K562 (cell line): ENCODE measurements around the gene DBP. TPM values are rescaled to one million over a fixed set of nuclear protein-coding genes. Genes with fewer than 3 reads are reported as not detected.

Source experiments
- CBX2 ChIP-seq: fragments of 200-600 bp; sonication (generic); IDR thresholded peaks from one replicate; pipeline ENCODE4 v1.6.1; 2012; ENCODE audit warnings: mild to moderate bottlenecking, low read length, inconsistent platforms; ENCODE audit not compliant: insufficient read depth, poor library complexity, severe bottlenecking
- FIP1L1 ChIP-seq: fragments of 200-400 bp; formaldehyde crosslinking; IDR thresholded peaks from 2 replicates; pipeline ENCODE4 v1.6.1; 2018; ENCODE audit warnings: mild to moderate bottlenecking, low read depth, low read length; ENCODE audit not compliant: poor library complexity, severe bottlenecking
- GABPB1 ChIP-seq: sonication (generic); formaldehyde crosslinking; IDR thresholded peaks from 2 replicates; pipeline ENCODE4 v1.8.0; 2022; ENCODE audit warnings: mild to moderate bottlenecking, missing genetic modification reagents
- HMG20A ChIP-seq: fragments of 450-650 bp; formaldehyde crosslinking; conservative IDR thresholded peaks from 2 replicates; pipeline ENCODE4 v1.4.0; 2020; ENCODE audit warnings: mild to moderate bottlenecking, mixed read lengths
- MYBL2 ChIP-seq, 2 experiments: fragments of 450-650 bp in 1 of 2; sonication (generic) in 1 of 2; formaldehyde crosslinking in 1 of 2; IDR thresholded peaks; 2 replicates each; pipeline versions ENCODE4 v1.6.1 to v1.8.1; 2017 to 2022; ENCODE audit warnings: borderline replicate concordance in 1 of 2, inconsistent platforms in 1 of 2, low read depth in 1 of 2, mild to moderate bottlenecking in 1 of 2, missing genetic modification reagents in 1 of 2, moderate library complexity in 1 of 2
- NR4A1 ChIP-seq, 2 experiments: fragments of 250-450 bp in 1 of 2; fragments of 450-650 bp in 1 of 2; sonication (Bioruptor Pico) in 1 of 2; IDR thresholded peaks; 2 replicates each; pipeline versions ENCODE4 v1.4.0 to v1.6.1; 2016 to 2020; ENCODE audit warnings: mild to moderate bottlenecking in 2 of 2, missing compliant biosample characterization in 1 of 2, missing genetic modification characterization in 1 of 2, moderate library complexity in 1 of 2
- RFX1 ChIP-seq: fragments of 450-650 bp; IDR thresholded peaks from 2 replicates; pipeline ENCODE4 v1.6.1; 2016; ENCODE audit warnings: mild to moderate bottlenecking, moderate library complexity
- STAG1 ChIP-seq: sonication (generic); formaldehyde crosslinking; IDR thresholded peaks from 2 replicates; pipeline ENCODE4 v1.5.0; 2020; ENCODE audit warnings: missing genetic modification reagents, borderline replicate concordance
- TSC22D4 ChIP-seq: fragments of 450-650 bp; IDR thresholded peaks from 2 replicates; pipeline ENCODE4 v1.6.1; 2016; ENCODE audit warnings: missing genetic modification characterization, missing biosample characterization, control low read depth
- ZFPM2 ChIP-seq: fragments of 250-450 bp; sonication (Bioruptor Pico); IDR thresholded peaks from 2 replicates; pipeline ENCODE4 v1.5.1; 2022; ENCODE audit warnings: mild to moderate bottlenecking
- ZNF76 ChIP-seq: fragments of 250-450 bp; sonication (Bioruptor Pico); IDR thresholded peaks from 2 replicates; pipeline ENCODE4 v1.4.0; 2020; ENCODE audit warnings: mild to moderate bottlenecking, moderate library complexity, borderline replicate concordance
- polyA plus RNA-seq, 8 experiments: library from polyadenylated mRNA; depleted of rRNA in 4 of 8; stranded (reverse) in 5 of 8; unstranded in 3 of 8; fragments of >200 nt; fragmentation: Nextera tagmentation in 2 of 8; fragmentation: Illumina TruSeq in 1 of 8; extraction: Ambion mirVana in 2 of 8; extraction: Trizol in 1 of 8; gene quantifications; 2 replicates each; pipeline versions ENCODE4 v1.2.1 to v1.2.3, GENCODE V29; 2011 to 2014; ENCODE audit warnings: inconsistent platforms in 1 of 8, missing spikeins in 1 of 8
- total RNA-seq, 7 experiments: library from RNA; depleted of rRNA in 6 of 7; stranded (reverse); fragments of >200 nt in 6 of 7; fragmentation: Illumina TruSeq in 2 of 7; extraction: Trizol in 2 of 7; gene quantifications; 2 replicates each; pipeline versions ENCODE4 v1.2.1 to v1.2.3, GENCODE V29; 2011 to 2021; ENCODE audit warnings: low replicate concordance in 1 of 7
- TF ChIP-seq, protein P1 (sequence below): conservative IDR thresholded peaks from 2 replicates; pipeline ENCODE4 v1.6.1; 2011; ENCODE audit warnings: low read depth, mild to moderate bottlenecking, low read length; ENCODE audit not compliant: control insufficient read depth
- TF ChIP-seq, protein P2 (sequence below): sonication (generic); formaldehyde crosslinking; IDR thresholded peaks from 2 replicates; pipeline ENCODE4 v1.8.0; 2023; ENCODE audit warnings: mild to moderate bottlenecking, missing genetic modification reagents

Gene DBP
- total and polyA plus RNA-seq, 9 of the 15 experiments (the other 6 are each of a cell fraction or from before 2014, with no cell fraction given), result 0.25 to 5.5 (median 1.8) TPM

DNA sequence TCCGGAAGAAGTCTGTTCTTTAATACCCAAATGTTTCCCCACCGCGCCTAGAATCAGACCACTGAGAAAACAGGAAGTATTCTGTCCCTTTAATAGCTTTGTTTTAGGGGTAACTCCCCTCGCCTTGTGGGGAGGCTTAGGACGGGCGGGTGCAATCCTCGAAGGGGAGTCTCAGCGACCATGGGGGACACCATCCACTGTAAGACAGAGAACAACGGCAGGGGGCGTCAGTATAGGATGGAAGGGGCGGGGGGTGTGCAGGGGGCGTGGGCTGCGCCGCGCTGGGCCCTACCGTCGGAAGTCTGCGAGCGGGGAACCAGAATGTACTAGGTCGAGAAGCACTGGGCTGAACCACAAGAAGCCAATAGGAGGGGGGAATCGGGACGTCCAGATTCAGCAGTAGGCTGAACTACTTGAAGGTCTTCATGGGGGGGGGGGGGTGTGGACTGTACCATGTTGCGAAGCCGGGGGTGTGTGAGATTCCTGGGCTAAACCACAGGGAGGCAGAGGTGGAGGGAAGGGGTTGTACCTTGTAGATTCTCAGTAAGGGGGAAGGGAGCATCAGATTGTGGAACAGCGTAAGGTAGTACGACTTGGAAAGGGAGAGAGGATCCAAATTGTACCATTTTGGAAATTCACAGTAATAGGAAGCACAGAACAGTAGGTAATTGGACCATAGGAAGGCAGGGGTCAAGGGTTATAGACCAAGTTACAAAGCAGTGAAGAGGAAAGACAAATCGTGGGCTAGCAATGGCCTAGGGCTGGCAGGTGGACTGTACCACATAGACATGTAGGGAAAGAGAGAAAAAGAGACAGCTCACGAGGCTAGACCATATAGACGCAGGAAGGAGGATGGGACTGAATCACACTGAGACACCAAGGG is 1.0 kb upstream of the DBP start (continued):
- no peak for TF ChIP-seq FIP1L1
- no peak for TF ChIP-seq CBX2
- no peak for TF ChIP-seq STAG1 (CRISPR knock-in tag)
- no peak for TF ChIP-seq NR4A1 (CRISPR knock-in tag; IDR thresholded peaks at IDR 0.05)
- TF ChIP-seq NR4A1 (tag; IDR thresholded peaks at IDR 0.05), result peak; percentile 60; the same call in 1 of the 2 replicates
- peak; percentile 16; the same call in 1 of the 2 replicates for TF ChIP-seq GABPB1 (CRISPR knock-in tag)
- no peak for TF ChIP-seq TSC22D4 (tag)
- no peak for TF ChIP-seq RFX1
- no peak for TF ChIP-seq ZNF76
- TF ChIP-seq HMG20A (CRISPR knock-in tag), result no peak
- TF ChIP-seq, protein P1, sequence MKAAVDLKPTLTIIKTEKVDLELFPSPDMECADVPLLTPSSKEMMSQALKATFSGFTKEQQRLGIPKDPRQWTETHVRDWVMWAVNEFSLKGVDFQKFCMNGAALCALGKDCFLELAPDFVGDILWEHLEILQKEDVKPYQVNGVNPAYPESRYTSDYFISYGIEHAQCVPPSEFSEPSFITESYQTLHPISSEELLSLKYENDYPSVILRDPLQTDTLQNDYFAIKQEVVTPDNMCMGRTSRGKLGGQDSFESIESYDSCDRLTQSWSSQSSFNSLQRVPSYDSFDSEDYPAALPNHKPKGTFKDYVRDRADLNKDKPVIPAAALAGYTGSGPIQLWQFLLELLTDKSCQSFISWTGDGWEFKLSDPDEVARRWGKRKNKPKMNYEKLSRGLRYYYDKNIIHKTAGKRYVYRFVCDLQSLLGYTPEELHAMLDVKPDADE, result no peak
- TF ChIP-seq, protein P2, sequence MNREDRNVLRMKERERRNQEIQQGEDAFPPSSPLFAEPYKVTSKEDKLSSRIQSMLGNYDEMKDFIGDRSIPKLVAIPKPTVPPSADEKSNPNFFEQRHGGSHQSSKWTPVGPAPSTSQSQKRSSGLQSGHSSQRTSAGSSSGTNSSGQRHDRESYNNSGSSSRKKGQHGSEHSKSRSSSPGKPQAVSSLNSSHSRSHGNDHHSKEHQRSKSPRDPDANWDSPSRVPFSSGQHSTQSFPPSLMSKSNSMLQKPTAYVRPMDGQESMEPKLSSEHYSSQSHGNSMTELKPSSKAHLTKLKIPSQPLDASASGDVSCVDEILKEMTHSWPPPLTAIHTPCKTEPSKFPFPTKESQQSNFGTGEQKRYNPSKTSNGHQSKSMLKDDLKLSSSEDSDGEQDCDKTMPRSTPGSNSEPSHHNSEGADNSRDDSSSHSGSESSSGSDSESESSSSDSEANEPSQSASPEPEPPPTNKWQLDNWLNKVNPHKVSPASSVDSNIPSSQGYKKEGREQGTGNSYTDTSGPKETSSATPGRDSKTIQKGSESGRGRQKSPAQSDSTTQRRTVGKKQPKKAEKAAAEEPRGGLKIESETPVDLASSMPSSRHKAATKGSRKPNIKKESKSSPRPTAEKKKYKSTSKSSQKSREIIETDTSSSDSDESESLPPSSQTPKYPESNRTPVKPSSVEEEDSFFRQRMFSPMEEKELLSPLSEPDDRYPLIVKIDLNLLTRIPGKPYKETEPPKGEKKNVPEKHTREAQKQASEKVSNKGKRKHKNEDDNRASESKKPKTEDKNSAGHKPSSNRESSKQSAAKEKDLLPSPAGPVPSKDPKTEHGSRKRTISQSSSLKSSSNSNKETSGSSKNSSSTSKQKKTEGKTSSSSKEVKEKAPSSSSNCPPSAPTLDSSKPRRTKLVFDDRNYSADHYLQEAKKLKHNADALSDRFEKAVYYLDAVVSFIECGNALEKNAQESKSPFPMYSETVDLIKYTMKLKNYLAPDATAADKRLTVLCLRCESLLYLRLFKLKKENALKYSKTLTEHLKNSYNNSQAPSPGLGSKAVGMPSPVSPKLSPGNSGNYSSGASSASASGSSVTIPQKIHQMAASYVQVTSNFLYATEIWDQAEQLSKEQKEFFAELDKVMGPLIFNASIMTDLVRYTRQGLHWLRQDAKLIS (CRISPR knock-in tag), result no peak
- no peak for TF ChIP-seq ZFPM2
- no peak for TF ChIP-seq MYBL2 (IDR thresholded peaks at IDR 0.05; ENCODE audit: low read depth)
- no peak for TF ChIP-seq MYBL2 (CRISPR knock-in tag; IDR thresholded peaks at IDR 0.05; ENCODE audit: borderline replicate concordance)
